HG03159 (cell line): ENCODE results near the gene ZNF202.
"Not testable (repeated sequence)": the region's sequence is repeated elsewhere in the genome, so short reads cannot be mapped to it uniquely, and the experiment has no call there.

Experiments used
- ATAC-seq: cut with Tn5 transposase; IDR thresholded peaks from one replicate; pipeline ENCODE4 v1.9.1; 2021; ENCODE audit warnings: mild to moderate bottlenecking, moderate library complexity; ENCODE audit not compliant: unreplicated experiment

ZNF202 gene

DNA sequence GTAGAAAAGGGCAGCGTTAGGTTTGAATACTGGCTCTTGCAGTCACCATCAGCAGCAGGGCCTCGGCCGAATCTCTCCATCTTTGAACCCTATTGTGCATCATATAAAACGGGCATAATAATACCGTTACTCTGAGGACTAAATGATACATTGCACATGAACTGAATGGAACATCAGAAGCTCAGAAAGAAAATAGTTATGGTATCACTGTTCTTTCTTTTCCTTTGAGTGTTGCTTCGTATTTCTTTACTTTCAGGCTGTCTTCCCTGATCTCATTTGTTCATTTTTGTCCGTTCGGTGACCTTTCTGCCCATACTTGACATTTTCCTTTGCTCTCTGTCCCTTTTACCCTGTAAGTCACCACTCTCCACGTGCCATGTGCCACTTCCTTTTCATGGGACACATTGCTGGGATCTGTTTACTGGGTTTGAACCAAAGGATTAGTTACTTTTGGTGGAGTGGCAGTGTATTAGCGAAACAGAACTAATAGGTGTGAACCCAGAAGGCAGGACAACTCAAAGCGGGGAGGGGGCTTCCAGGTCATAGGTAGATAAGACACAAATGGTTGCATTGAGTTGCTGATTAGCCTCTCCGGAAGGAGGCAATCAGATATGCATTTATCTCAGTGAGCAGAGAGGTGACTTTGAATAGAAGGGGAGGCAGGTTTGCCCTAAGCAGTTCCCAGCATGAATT, 717 bp upstream of the ZNF202 start:
- peak; percentile 3 for ATAC-seq

DNA sequence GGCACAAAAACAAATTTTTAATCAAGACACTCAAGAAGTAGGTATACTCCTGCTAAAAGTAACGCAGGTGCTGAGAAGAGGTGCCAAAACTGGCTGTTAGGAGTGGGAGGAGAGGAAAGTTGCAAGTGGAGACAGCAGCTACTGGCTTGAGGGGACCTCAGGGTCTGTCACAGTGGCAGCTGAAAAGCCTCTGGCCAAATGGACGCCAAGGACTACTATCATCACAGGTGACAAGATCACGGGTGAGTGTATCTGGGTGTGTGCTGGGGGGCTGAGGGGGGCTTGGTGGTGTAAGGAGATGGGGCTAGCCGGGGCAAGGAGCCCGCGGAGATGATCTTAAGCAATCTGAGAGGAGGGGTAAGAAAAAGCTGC, 687 bp downstream of the ZNF202 start:
- peak; percentile 0 for ATAC-seq

DNA sequence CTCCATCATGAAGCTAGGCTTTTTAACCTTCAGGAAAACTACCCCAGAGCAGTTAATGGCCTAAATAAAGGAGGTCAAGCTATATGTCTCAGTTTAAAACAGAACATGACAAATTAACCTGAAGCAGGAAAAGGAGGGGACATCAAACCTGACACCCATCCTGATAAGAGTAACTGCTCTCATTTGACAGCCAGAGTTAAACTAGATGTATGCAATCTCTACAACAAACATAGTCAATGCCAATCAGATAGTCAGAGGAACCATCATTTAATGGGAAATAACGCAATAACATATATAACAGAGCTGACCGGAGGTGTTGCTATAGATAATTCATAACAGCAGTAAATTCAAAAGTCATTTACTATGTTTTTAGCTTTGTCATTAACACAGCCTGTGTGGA, 3.1 kb downstream of the ZNF202 start:
- ATAC-seq = no peak

DNA sequence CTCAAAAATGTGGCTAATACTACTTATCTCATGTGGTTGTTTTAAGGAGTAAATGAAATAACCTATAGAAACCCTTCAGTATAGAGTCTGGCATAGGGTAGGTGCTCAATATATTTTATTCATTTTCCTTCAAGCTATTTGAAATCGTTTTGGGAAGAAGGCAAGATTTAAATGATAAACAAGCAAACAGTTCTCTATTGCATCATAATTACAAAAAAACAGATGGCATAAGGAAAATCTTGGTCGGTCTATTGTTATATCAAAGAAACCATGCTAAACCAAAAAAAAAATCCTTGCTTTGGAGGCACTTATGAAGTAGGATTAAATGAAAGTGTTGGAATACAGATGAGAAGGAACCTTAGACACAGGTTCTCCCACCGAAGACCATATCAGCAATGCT, 4.7 kb downstream of the ZNF202 start:
- ATAC-seq = no peak

DNA sequence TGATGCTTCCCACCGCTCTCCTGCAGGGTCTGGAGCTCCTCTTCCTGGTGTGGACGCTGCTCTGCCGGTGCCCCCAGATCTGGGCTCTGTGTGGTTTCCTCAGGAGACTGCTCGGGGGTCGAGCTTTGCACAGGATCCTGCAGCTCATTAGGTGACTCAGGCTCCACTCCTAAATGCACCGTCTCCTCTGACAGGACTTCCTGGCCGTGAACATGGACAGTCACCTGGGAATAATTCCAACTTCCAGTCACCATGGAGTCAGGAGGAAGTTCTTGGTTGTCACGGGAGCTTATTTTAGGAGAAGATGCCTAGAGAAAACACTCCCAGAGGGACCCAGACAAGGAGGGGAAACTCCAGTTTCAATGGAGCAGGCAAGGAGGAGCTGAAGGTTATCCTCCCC, 11.9 kb downstream of the ZNF202 start:
- no peak for ATAC-seq

DNA sequence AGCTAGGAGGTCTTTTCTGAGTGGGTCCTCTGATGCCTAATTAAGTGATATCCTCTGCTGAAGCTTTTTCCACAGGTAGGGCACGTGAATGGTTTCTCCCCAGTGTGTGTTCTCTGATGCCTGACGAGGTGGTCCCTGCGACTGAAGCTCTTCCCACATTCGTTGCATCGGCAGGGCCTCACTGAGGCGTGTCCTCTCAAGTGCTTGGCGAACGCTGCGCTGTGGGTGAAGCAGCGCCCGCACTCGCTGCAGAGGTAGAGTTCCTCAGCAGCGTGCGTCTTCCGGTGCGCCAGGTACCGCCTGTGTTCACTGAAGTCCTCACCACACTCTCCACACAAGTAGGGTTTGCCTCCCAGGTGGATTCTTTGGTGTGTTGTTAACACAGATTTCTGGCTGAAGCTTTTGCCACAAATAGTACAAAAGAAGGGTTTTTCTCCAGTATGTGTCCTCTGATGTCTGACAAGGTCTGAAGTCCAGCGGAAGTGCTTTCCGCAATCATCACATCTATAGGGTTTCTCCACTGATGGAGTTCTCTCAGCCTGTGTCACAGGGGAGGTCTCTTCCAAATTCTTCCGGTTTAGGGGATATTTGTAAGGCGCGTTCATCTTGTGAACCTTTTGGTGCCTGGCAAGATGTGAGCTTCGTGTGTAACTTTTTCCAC, 15.3 kb downstream of the ZNF202 start:
- no peak for ATAC-seq

DNA sequence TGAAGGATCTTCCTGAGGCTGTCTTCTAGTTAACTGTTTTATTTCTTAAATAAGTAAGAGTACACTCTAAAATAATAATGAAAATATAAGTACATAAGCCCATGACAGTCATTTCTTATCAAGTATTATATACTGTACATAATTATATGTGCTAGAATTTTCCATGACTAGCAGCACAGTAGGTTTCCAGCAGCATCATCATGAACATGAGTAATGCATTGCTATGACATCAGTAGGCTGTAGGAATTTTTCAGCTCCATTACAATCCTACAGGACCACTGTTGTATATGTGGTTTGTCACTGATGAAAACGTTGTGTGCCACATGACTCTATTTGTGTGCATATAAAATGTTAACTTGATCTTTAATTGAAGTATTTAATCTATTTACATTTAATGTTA, 22.0 kb downstream of the ZNF202 start:
- no peak for ATAC-seq

DNA sequence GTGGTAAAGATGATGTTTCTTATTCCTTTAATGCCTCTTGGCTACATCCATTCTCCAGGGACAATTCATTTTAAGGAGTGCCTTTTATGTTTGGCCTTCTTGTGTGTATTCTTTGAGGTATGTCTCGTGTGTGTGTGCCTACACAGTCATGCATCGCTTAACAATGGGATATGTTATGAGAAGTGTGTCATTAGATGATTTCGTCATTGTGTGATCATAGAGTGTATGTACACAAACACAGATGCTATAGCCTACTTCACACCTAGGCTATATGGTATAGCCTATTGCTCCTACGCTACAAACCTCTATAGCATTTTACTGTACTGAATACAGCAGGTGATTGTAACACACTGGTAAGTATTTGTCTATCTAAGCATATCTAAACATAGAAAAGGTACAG, 23.0 kb downstream of the ZNF202 start:
- ATAC-seq = no peak

DNA sequence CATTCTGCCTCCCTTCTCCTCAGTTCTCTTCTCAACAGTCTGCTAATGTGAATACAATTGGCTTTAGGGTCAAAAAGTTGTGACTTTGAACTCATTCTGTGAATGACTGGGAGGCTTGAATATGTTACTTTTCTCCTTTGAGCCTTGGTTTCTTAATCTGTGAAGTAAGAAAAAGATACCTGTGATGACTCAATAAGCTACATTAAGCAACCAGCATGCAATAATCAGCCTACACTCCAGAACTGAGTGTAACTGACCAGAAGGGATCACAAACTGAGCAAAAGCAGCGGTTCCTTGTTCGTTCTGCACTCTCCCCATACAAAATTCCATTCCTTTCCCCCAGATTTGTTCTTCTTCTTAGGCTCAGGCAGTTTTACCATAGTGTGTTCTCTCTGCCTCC, 23.4 kb downstream of the ZNF202 start:
- no peak for ATAC-seq

DNA sequence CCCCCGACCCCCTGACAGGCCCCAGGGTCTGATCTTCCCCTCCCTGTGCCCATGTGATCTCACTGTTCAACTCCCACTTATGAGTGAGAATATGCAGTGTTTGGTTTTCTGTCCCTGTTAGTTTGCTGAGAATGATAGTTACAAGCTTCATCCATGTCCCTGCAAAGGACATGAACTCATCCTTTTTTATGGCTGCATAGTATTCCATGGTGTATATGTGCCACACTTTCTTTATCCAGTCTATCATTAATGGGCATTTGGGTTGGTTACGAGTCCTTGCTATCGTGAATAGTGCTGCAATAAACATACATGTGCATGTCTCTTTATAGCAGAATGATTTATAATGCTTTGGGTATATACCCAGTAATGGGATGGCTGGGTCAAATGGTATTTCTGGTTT, 28.8 kb downstream of the ZNF202 start:
- not testable (repeated sequence) for ATAC-seq

DNA sequence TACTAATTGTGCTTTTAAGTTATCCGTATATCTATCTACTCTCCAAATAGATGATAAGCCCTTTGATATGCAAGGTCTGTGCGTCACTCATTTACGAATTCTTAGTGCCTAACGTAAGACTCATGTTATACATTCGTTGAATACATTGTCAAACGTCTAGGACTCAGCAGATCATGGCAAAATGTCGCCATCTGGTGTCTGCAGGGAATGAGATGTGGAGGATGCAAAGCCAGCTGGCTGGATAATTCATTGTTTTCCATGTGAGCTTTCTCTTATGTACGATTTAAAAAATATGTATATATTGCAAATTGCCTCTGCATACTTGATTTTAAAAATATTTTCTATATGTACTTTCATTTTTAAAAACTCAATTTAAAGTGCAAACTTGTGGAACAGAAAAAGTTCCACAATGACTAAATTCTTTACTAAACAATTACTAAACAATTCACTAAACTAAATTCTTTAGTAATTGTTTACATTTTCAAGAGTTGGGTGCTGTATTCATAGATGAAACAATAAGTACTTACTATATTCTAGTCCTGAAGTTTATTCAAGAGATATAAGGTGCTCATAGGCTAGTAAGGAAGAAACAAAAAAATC, 33.8 kb downstream of the ZNF202 start:
- ATAC-seq = no peak

DNA sequence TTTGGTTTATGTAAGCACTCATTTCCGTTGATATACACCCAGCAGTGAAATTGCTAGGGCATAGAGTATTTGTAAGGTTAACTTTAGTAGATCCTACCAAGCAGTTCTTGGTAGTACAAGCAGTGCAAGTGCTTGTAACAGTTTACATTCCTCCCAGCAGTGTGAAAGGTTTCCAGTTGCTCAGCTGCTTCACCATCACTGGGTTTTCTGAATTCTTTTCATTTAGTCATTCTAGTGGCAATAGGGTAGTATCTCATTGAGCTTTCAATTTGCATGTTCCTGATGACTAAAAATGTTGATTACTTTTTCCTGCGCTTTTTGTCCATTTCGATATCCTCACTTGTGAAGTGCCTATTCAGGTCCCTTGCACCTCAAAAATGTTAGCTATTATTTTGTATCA, 34.3 kb downstream of the ZNF202 start:
- ATAC-seq = no peak

DNA sequence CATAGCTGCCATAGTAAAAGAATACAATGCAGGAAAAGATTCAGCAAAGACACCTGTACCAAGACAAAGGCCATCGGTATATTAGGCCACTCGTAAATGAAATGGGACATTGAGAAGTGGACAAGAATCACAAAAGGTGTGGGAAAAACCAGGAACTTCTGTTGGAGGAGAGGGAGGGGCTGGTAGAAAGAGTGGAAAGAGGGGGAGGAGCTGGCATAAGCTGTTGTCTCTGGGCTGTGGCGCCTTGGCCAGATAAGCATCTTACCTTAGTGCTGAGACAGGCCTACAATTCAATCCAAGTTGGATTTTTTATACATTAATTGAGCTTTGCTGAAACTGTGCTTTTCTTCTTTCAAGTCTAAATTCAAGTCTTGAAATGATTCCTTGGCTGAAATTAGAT, 37.1 kb downstream of the ZNF202 start:
- ATAC-seq = no peak

DNA sequence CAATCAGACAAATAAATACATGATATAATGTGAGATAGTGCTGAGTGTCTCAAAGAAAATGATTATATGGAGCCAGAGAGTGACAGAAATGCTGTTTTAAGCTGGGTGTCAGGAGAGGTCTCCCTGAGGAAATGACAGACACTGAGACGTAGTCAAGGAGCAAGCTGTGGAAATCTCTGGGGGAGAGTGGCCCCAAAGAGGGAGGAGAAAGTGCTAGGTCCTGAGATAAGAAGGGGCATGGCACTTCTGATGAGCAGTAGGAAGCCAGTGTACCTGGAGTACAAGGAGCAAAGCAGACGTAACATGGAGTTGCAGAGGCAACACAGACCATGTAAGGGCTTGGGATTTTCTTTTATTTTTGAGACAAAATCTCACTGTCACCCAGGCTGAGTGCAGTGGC, 38.8 kb downstream of the ZNF202 start:
- no peak for ATAC-seq

DNA sequence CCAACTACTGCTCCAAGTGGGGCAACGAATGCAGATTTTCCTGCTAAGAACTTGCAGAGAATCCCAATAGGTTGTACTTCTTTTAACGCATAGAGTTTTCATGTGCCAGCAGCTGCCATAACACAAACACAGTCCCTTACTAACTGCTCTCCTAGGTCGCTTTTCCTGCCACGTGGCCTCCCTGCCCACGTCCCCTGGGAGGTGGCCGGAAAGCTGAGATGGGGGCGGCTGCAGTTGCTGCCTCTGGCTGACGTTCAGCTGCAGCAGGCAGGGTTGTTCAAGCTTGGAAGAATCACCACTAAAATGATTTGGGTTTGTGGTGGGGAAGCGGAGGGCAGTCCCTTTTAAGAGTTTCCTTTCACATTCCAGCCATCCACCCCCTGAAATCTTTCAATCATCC, 39.3 kb downstream of the ZNF202 start:
- ATAC-seq = no peak

DNA sequence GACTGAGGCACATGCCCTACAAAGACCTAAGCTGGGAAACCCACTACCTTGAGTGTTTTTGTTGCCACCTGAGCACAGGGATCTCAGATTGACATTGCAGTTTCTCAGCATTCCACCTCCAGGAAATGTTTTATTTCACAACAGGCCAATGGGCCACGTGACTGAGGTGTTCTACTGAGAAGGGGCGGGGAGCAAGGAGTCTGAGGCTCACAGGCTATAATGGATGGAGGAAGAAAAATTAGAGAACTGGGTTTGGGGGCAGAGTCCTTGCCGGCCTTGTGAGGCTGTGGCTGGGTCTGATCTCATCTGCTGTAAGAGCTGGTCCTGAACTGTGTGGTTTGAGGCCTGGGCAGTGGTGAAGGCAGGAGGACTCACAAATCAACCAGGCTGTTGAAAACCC, 40.7 kb downstream of the ZNF202 start:
- no peak for ATAC-seq

DNA sequence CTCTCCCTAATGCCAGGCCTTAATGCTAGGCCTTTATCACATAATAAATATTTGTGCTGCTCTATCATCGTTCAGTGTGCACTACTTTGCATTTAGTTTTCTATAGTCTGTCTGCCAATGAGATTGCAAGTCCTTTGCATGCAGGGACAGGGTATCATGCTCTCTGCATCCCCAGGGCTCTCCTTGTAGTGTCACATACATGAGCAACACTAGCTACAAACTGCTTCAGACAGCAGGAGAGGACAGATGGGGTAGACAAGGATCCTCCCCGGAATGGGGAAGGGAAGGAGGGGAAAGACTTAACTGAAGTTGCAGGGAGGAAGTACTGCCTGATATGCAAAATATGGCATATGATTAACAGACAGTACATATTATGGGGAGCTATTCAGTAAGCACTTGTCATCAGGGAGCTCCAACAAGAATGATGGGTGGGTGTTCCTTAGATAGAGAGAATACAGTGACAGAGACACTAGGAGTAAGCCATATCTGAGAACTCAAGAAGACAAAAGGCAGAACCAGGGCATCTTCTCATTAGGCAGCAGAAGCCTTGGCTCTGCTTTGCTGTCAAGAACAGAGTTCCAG, 42.8 kb downstream of the ZNF202 start:
- no peak for ATAC-seq

DNA sequence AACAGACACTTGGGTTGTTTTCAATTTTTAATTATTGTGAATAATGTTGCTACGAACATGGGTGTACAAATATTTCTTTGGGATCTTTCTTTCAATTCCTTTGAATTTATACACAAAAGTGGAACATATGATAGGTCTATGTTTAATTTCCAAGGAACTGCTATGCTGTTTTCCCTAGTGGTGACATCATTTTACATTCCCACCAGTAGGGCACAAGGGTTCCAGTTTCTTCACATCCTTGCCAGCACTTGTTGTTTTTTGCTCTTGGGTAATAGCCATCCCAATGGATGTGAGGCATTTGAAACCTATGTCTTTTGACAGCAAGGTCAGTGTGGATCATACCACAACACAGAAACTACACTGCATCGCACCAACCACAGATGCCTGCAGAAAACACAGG, 45.3 kb downstream of the ZNF202 start:
- ATAC-seq = no peak

DNA sequence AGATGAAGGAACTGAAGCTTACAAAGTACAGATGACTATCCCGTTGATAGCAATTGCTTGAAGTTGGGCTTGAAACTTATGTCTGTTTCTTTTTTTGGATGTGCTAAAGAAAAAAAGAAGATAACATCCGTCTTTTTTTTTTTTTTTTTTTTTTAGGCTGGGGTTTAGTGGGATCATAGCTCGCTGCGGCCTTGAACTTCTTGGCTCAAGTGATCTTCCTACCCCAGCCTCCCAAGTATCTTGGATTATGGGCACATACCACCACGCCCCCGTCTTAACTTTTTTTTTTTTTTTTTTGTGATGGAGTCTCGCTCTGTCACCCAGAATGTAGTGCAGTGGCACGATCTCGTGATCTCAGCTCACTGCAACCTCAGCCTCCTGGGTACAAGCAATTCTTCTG, 46.2 kb downstream of the ZNF202 start:
- ATAC-seq = no peak

DNA sequence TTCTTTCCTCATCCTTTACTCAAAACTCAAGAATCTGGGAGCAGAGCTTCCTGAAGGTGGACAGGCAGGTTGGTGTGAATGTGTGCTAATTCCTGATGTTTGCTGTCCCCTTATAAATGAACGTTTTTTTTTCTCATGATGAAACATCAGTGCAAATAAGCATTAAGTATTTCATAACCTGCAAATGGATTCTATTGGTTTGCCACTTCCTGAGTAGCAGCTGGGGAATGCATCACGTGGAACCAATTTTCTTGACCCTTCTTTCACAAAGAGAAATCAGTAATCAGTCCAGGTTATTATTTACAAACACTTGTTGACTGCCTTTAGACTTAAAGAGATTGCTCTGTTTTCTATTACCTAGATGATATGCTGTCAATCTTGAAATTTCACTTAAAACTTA, 46.9 kb downstream of the ZNF202 start:
- no peak for ATAC-seq

DNA sequence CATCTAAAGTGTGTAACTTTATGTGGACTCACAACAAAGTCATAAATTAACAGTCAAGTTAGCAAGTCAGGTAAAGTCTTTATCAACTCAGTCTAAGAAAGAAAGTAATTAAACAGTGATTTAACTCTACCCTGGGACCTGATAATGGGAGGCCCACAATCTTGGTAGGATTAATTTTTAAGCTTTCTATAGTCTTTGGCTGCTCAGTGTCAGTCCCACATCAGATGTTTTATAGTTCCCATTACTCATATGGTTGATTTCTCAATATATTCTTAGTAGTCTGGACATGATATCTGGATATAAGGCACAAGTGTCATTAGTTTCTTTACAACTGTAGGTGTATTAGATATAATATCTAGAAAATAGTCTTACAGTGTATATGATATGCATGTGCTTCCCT, 48.5 kb downstream of the ZNF202 start:
- ATAC-seq = no peak

DNA sequence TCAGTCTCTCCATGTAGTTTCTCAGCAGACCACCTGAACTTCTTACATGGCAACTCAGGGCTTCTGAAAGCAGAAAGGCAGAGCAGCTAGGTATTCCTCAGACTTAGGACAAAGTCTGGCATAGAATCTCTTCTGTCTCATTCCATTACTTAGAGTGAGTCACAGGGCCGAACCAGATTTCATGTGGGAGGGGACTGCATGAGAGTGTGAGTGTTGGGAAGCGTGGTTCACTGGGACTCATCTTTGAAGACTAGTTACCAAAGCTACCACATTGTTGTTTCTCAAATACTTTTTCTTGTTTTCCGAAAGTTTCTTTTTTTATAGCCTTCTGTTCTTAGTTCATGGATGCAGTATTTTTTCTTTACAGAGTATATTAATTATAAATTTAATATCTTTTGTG, 51.0 kb downstream of the ZNF202 start:
- no peak for ATAC-seq
